Endodermal cell (in vitro differentiated cells): Measurements from ENCODE around the gene SLMAP. TPM values are rescaled to one million over a fixed set of nuclear protein-coding genes. Genes with fewer than 3 reads are reported as not detected.

Source experiments
- DNase-seq: peaks from one replicate; pipeline ENCODE4 v3.0.0-alpha.2; 2017
- H3K27ac ChIP-seq: 2 replicates; pipeline ENCODE4 v1.5.1; 2013; ENCODE audit warnings: mild to moderate bottlenecking, low read depth, low read length, moderate library complexity
- H3K27me3 ChIP-seq: 2 replicates; pipeline ENCODE4 v1.6.1; 2013; ENCODE audit warnings: mild to moderate bottlenecking, low read length, moderate library complexity; ENCODE audit not compliant: insufficient read depth, control insufficient read depth, poor library complexity, severe bottlenecking
- H3K36me3 ChIP-seq: 2 replicates; pipeline ENCODE4 v1.7.0; 2013; ENCODE audit warnings: mild to moderate bottlenecking, low read length, moderate library complexity; ENCODE audit not compliant: control insufficient read depth, insufficient read depth
- H3K4me1 ChIP-seq: one replicate; pipeline ENCODE4 v1.7.0; 2013; ENCODE audit warnings: low read length; ENCODE audit not compliant: control insufficient read depth, insufficient read depth
- H3K4me3 ChIP-seq: 2 replicates; pipeline ENCODE4 v1.5.1; 2013; ENCODE audit warnings: mild to moderate bottlenecking, low read length, moderate library complexity
- H3K9ac ChIP-seq: 2 replicates; pipeline ENCODE4 v1.6.1; 2013; ENCODE audit warnings: mild to moderate bottlenecking, low read length, moderate library complexity; ENCODE audit not compliant: poor library complexity, severe bottlenecking; ENCODE audit errors: extremely low read depth
- H3K9me3 ChIP-seq: 2 replicates; pipeline ENCODE4 v1.6.1; 2013; ENCODE audit warnings: mild to moderate bottlenecking, low read length, moderate library complexity; ENCODE audit not compliant: control insufficient read depth
- H3K27ac Mint-ChIP-seq: 2 replicates; pipeline ENCODE4 v1.8.0; 2020; ENCODE audit warnings: mixed read lengths
- H3K27me3 Mint-ChIP-seq: 2 replicates; pipeline ENCODE4 v1.8.0; 2021; ENCODE audit warnings: mild to moderate bottlenecking, mixed read lengths; ENCODE audit not compliant: insufficient read depth
- H3K36me3 Mint-ChIP-seq: 2 replicates; pipeline ENCODE4 v1.8.0; 2020; ENCODE audit warnings: low read depth, mixed read lengths
- H3K4me1 Mint-ChIP-seq: 2 replicates; pipeline ENCODE4 v1.8.0; 2020; ENCODE audit warnings: mixed read lengths
- H3K4me3 Mint-ChIP-seq: 2 replicates; pipeline ENCODE4 v1.8.0; 2020; ENCODE audit warnings: mild to moderate bottlenecking, moderate library complexity, mixed read lengths
- H3K9me3 Mint-ChIP-seq: 2 replicates; pipeline ENCODE4 v1.8.0; 2020; ENCODE audit warnings: mild to moderate bottlenecking, mixed read lengths
- WGBS, 2 experiments: methylation state at CpG; one replicate each; pipeline versions ENCODE4 v1.1.5 to v1.1.7; 2013; ENCODE audit warnings: missing lambda C conversion rate in 2 of 2, mixed read lengths in 1 of 2; ENCODE audit not compliant: insufficient coverage in 1 of 2, insufficient read length in 1 of 2; 5-methylcytosine and 5-hydroxymethylcytosine counted together
- total RNA-seq, 2 donors: library from RNA; stranded (reverse); fragmentation: NEBNext Ultra II Directional in 1 of 2; extraction: Animal tissue kit (Norgen Biotek cat#: 25700) in 1 of 2; gene quantifications; 2 replicates in 1 of 2; 3 replicates in 1 of 2; pipeline ENCODE4 v1.2.1, GENCODE V29; 2021
- TF ChIP-seq, protein P1 (sequence below): fragments of 200-600 bp; sonication (generic); conservative IDR thresholded peaks from 2 replicates; pipeline ENCODE4 v1.5.0; 2021; ENCODE audit warnings: antibody characterized with exemption, mild to moderate bottlenecking

Gene SLMAP
- total RNA-seq, 2 donors from 2014 or later: 64.8 to 65.7 TPM

DNA sequence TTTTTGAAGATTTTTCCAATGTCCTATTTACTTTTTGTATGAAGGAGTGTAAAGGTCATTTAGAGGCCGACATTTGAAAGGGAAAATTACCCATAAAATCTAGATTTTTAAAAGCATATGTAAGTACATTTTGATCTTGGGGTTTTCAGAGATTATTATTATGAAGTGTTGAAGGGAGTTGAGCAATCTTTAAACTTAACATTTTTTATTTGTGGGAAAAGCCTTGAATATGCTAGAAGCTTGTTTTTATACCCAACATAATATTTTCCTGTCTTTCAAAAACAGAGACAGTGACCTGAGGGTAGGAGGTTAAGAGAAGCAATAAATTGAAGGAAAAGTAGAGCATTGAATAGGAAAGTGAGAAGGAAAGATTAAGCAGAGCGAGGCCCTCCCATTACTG, 85.7 kb downstream of the SLMAP start:
- H3K9me3 Mint-ChIP-seq: no peaks in the 10 kb centered on the region
- TF ChIP-seq, protein P1, sequence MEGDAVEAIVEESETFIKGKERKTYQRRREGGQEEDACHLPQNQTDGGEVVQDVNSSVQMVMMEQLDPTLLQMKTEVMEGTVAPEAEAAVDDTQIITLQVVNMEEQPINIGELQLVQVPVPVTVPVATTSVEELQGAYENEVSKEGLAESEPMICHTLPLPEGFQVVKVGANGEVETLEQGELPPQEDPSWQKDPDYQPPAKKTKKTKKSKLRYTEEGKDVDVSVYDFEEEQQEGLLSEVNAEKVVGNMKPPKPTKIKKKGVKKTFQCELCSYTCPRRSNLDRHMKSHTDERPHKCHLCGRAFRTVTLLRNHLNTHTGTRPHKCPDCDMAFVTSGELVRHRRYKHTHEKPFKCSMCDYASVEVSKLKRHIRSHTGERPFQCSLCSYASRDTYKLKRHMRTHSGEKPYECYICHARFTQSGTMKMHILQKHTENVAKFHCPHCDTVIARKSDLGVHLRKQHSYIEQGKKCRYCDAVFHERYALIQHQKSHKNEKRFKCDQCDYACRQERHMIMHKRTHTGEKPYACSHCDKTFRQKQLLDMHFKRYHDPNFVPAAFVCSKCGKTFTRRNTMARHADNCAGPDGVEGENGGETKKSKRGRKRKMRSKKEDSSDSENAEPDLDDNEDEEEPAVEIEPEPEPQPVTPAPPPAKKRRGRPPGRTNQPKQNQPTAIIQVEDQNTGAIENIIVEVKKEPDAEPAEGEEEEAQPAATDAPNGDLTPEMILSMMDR: no peak

GRCh38 chr3:57848177-57848738, 92.1 kb downstream of the SLMAP start:
- H3K4me3 Mint-ChIP-seq: no peak overlapping the region
- Histone ChIP-seq H3K36me3 (peaks cover 18% of the 10 kb centered on the region), H3K4me1 (no peaks in the 10 kb centered on the region), H3K27ac (no peak overlapping the region), H3K9ac (no peak overlapping the region), H3K27me3 (no peaks in the 10 kb centered on the region), H3K9me3 (no peaks in the 10 kb centered on the region), H3K4me3 (no peak overlapping the region)
- peaks cover 23% of the 10 kb centered on the region for H3K36me3 Mint-ChIP-seq
- no peaks in the 10 kb centered on the region for H3K4me1 Mint-ChIP-seq
- TF ChIP-seq, protein P1: no peak
- H3K27ac Mint-ChIP-seq: no peak overlapping the region
- H3K9me3 Mint-ChIP-seq: no peaks in the 10 kb centered on the region
- DNase-seq: no peak
- no peaks in the 10 kb centered on the region for H3K27me3 Mint-ChIP-seq
- 90 to 98% methylated on average over 3 of the region's 3 CpGs for WGBS, 2 experiments

More for the DNA sequence above, 85.7 kb downstream of the SLMAP start:
- H3K9ac ChIP-seq: no peak overlapping the region
- peaks cover 21% of the 10 kb centered on the region for H3K4me1 Mint-ChIP-seq
- peaks cover 4% of the 10 kb centered on the region for H3K36me3 Mint-ChIP-seq
- H3K9me3 ChIP-seq: no peaks in the 10 kb centered on the region
- no peaks in the 10 kb centered on the region for H3K27me3 ChIP-seq
- no peak for DNase-seq
- H3K4me3 Mint-ChIP-seq: no peak overlapping the region
- H3K4me1 ChIP-seq: no peaks in the 10 kb centered on the region
- H3K27ac Mint-ChIP-seq: no peak overlapping the region
- H3K27me3 Mint-ChIP-seq: no peaks in the 10 kb centered on the region
- 94% methylated on average over 2 of the region's 2 CpGs; no CpG with 5 or more reads in 1 of the 2 experiments for WGBS, 2 experiments
- peaks cover 3% of the 10 kb centered on the region for H3K36me3 ChIP-seq
- H3K4me3 ChIP-seq: no peak overlapping the region
- no peak overlapping the region for H3K27ac ChIP-seq

- no peaks in the 10 kb centered on the region for H3K4me1 Mint-ChIP-seq
- H3K36me3 Mint-ChIP-seq: peaks cover 20% of the 10 kb centered on the region
- H3K9me3 Mint-ChIP-seq: no peaks in the 10 kb centered on the region
- H3K9me3 ChIP-seq: no peaks in the 10 kb centered on the region
- 90 to 97% methylated on average over 5 to 6 of the region's 6 CpGs for WGBS, 2 experiments
- no peaks in the 10 kb centered on the region for H3K27me3 Mint-ChIP-seq
- H3K27me3 ChIP-seq: no peaks in the 10 kb centered on the region
- H3K4me3 Mint-ChIP-seq: no peak overlapping the region
- H3K9ac ChIP-seq: no peak overlapping the region
- H3K27ac Mint-ChIP-seq: no peak overlapping the region
- H3K4me1 ChIP-seq: no peaks in the 10 kb centered on the region
- no peak for DNase-seq
- no peak overlapping the region for H3K4me3 ChIP-seq
- no peak overlapping the region for H3K27ac ChIP-seq
- TF ChIP-seq, protein P1: no peak
- H3K36me3 ChIP-seq: peaks cover 15% of the 10 kb centered on the region
Observed at GRCh38 chr3:57851304-57851703, 95.2 kb downstream of the SLMAP start.
